HG03196 (cell line): ENCODE measurements around the gene TRAPPC4.
"Not testable (repeated sequence)": the region's sequence is repeated elsewhere in the genome, so short reads cannot be mapped to it uniquely, and the experiment has no call there.

ENCODE experiments used
- ATAC-seq: cut with Tn5 transposase; IDR thresholded peaks from one replicate; pipeline ENCODE4 v1.9.1; 2021; ENCODE audit not compliant: unreplicated experiment

TRAPPC4 gene

DNA sequence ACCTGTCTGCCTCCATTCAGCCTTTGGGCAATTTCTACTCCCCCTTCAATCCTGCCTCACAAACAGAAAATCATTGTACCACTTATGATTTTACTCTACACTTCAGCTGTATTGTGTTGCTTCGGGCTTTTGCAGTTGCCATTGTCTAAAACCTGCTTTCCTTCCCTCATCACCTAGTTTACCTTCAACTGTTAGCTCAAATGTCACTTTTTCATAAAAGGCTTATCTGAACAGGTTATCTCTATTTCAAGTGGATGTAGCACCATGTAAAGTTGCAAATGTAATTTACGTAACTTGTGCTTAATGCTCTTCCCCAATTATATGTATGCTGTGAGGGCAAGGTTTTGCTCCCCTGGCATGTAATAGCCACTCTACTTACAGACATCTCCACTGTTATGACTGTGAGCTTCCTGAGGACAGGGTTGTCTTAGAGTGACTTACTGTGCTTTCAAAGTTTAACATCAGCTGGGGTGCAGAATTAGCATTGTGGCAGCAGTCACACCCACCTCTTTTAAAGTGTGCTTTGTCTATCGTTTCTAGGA lies 5.9 kb upstream of the TRAPPC4 start:
- no peak for ATAC-seq

DNA sequence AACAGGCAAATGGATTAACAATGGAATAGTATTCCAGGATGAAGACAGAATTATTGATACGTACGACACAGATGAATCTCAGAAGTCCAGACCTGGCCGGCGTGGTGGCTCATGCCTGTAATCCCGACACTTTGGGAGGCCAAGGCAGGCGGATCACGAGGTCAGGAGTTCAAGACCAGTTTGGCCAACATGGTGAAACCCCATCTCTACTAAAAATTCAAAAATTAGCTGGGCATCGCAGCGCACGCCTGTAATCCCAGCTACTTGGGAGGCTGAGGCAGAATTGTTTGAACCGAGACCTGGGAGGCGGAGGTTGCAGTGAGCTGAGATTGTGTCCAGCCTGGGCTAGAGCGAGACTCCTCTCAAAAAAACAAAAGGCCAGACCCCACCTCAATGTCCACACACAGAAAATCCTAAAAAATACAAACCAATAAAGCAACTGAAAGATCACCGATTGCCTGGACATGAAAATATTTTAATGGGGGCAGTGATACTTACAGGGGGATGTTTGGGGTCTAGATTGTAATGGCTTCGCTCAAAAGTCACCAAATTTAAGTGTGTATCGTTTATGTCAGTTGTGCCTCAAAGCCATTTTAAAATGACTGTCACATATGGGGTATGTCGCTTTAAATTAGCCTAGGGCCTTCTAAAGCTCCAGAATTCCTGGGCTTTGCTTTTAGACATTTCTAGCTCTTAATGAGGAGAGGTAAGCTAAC lies 4.2 kb upstream of the TRAPPC4 start:
- no peak for ATAC-seq

- no peak for ATAC-seq
These were observed 3.4 kb upstream of the TRAPPC4 start for GRCh38 chr11:119015054-119015611.

GRCh38 chr11:119016216-119017009 lies 2.2 kb upstream of the TRAPPC4 start:
- no peak for ATAC-seq

GRCh38 chr11:119017377-119017776 lies 1.2 kb upstream of the TRAPPC4 start:
- not testable (repeated sequence) for ATAC-seq

- no peak for ATAC-seq
These were observed 1.4 kb downstream of the TRAPPC4 start for GRCh38 chr11:119019996-119020395.

DNA sequence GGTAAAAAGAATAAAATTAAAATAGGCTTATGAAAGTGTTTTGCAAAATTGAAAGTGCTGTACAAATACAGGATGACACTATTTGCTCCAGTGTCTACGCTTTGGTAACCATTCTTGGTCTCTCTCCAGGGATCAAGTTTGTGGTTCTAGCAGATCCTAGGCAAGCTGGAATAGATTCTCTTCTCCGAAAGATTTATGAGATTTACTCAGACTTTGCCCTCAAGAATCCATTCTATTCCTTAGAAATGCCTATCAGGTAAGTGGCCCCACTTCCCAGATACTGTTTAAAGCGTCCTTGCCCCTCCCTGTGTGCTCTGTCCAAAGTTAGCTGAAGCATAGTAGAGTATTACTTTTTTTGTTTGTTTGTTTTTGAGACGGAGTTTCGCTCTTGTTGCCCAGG lies 3.1 kb downstream of the TRAPPC4 start:
- no peak for ATAC-seq

DNA sequence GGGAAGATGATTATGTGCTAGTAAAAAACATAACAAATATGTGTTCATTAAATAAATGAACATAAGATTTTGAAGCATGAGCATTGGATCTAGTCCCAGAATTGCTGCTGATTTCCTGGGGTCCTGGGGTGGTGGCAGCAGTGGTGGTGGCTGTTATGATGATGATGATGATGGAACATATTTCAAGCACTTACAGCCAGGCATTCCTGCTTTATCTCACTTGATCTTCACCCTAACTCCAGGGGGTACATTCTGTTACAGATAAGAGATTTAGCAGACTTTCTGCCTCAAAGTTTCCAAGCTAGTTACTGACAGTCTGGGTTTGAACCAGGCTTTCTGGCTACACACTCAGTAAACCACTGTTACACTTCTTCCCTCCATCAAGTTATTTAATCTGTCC lies 5.2 kb downstream of the TRAPPC4 start:
- no peak for ATAC-seq

GRCh38 chr11:119024430-119025098 lies 6.0 kb downstream of the TRAPPC4 start:
- ATAC-seq, result no peak

DNA sequence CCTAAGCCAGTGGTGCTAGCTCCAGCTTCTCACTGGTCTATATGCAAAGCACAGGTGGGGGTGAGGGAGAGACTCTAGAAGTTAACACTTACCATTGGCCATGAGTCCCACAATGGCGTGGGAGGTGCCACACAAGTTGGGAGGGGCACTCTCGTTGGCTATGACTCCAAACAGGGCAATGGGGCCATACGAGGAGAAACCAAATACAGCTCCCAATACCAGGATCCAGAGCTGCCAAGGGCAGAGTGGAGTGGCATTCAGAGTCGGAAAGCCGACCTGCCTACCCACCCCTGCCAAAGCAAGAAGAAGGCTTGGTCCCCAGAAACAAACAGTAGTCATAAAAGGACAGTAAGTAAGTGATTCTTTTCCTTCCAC lies 6.5 kb downstream of the TRAPPC4 start:
- ATAC-seq, result no peak

DNA sequence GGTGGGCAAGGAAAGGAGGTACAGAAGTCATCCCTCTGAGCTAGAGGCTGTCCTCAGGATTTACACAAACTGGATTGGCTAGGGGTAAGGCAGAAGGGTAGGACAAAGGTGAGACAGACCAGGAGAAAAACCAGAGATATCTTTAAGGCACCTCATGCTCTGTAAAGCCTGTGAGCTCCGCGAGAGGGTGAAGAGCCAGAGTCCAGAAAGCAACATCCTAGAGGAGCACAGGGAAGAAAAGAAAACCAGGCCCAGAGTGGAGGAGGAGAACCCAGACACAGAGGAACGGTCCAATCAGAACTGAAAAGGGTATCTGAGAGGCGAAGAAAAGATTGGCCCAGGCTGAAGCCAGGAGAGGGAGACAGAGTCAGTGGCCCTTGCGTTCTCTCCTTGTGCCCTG lies 7.0 kb downstream of the TRAPPC4 start:
- no peak for ATAC-seq

- no peak for ATAC-seq
These were observed 7.6 kb downstream of the TRAPPC4 start for GRCh38 chr11:119025978-119026766.

GRCh38 chr11:119026970-119027369 lies 8.4 kb downstream of the TRAPPC4 start:
- ATAC-seq, result no peak

DNA sequence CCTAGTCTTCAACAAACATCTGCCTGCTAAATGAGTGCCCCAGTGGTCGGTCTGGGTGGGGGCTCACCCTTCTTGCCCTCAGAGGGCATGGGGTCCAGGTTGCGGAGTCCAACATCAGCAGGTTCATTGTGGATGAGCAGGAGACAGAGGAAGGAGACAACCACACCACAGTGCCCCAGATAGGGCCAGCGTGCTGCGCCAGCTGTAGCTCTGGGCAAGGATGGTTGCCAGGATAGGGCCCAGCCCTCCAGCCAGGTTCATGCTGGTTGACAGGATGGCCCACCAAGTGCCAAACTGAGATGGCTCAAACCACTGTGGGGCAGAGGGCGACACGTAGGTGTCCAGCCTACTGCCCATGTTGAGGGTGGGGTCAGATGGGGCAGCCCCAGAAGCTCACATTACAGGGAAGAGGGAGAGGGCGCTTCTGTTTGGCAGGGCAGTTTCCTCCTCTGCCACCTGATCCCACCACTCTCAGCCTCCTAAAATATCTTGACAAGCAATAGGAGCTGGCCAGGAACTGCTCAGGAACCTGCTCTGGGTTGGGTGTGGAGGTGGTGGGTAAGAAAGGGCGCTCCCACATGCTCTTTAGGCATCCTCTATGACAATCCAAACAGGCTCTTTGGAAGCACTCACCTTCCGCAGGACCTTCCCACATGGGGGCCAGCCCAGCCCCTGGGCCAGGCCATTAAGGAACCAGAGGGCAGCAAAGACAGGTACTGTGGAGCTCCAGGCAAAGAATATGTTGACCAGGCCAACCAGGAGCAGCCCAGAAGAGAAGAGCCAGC lies 9.2 kb downstream of the TRAPPC4 start:
- no peak for ATAC-seq

GRCh38 chr11:119028346-119029068 lies 9.9 kb downstream of the TRAPPC4 start:
- ATAC-seq, result no peak

DNA sequence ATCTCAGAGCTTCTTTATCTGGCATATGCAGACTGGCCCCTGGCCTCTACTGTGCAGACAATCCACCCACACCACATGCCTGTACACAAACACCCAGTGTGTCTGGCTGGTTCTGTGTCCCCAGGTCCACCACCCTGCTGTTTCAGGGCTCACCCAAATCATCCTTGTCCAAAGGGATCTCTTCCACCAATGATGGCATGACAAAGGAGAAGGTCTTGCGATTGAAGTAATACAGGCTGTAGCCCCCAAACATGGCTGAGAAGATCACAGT lies 10.4 kb downstream of the TRAPPC4 start:
- ATAC-seq, result no peak

DNA sequence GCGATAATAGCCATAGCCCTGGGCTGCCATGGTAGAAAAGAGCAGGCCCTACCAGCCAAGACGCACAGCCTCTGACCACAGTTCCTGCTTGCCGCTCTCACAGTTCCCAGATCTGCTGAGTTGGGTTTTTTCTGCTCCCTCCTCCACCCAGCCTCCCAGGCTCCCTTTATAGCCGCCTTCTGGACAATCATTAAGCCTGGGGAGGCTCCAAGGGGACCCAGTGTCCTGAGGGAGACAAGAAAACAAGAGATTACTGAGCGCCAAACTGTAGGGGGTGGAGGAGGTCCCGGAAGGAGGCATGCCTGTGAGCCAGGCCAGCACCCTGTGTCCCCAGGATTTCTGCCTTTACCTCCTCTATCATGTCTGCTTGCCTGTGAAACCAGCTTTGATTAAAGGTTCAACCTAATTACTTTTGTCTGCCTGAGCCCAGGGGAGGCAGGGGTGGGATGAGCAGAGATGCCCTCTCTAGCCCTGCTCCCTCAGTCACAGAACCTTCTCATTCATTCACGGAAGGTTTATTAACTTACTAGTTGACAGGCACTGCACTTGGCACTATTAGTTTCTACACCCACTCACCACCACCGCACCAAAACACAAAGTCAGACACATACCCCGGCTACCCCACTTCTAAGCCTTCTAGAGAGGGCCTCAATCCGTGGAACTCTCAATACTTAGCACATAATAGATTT lies 10.9 kb downstream of the TRAPPC4 start:
- peak; percentile 0 for ATAC-seq

- ATAC-seq, result peak; percentile 7
These were observed 11.4 kb downstream of the TRAPPC4 start for GRCh38 chr11:119030029-119030328.
